Anterior cingulate cortex (tissue), 58 donors: ENCODE results near the gene ESYT2.
"Not testable (repeated sequence)": the region's sequence is repeated elsewhere in the genome, so short reads cannot be mapped to it uniquely, and the experiment has no call there.

ENCODE experiments used
- DNase-seq, 58 donors: peaks; one replicate each; lab custom pipeline; 2025; lab: John Stamatoyannopoulos, UW

ESYT2 gene

GRCh38 chr7:158858592-158859503, 29.5 kb upstream of the ESYT2 start:
- DNase-seq, result no peak

- DNase-seq, result peak in 1 of 58 donors; percentile 47
Measured at GRCh38 chr7:158856883-158857668, 27.8 kb upstream of the ESYT2 start.

GRCh38 chr7:158854681-158855081, 25.4 kb upstream of the ESYT2 start:
- no peak for DNase-seq

GRCh38 chr7:158850545-158851102, 21.3 kb upstream of the ESYT2 start:
- DNase-seq, result no peak

- no peak for DNase-seq
Measured at GRCh38 chr7:158849768-158850544, 20.6 kb upstream of the ESYT2 start.

- no peak for DNase-seq
Measured at GRCh38 chr7:158849442-158849767, 20.1 kb upstream of the ESYT2 start.

GRCh38 chr7:158847451-158847866, 18.1 kb upstream of the ESYT2 start:
- no peak for DNase-seq

- DNase-seq, result no peak
Measured at GRCh38 chr7:158846304-158846703, 17.0 kb upstream of the ESYT2 start.

DNA sequence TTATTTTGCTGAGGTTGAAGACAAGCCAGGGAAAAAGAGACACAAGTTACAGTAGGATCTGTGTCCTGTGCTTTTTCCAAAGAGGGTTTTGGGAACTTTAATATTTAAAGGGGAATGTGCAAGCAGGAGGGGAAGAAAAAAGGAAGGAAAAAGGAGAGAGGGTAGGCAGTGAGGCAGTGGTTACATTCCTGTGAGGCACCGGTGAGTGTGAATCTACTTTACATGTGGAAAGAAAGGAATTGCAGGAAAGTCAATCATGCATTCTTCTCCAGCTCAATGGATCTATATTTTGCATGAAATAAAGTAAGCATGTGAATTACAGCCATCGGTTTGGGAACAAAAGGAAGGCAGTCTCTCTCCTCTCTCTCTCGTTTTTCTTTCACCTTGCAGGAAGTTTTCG, 14.5 kb upstream of the ESYT2 start:
- no peak for DNase-seq

DNA sequence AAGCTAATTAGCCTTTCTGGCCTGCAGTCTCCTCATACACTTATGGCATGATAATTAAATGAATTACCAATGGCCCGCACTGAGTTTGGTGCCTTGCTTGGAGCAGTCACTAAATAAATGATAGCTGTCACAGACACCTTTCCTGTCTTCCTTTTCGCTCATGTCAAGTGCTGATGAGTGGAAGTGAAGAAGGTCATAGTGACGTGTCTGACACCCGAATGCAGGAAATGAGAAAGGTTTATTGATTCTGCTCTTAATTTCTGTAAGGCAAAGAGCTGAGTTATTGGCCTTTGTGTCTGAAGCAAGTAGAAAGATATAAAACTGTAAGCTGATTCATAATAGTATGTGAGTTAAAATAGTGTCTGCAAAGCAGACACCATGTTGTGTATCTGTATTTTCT, 13.2 kb upstream of the ESYT2 start:
- DNase-seq, result no peak

GRCh38 chr7:158840604-158841003, 11.3 kb upstream of the ESYT2 start:
- no peak for DNase-seq

DNA sequence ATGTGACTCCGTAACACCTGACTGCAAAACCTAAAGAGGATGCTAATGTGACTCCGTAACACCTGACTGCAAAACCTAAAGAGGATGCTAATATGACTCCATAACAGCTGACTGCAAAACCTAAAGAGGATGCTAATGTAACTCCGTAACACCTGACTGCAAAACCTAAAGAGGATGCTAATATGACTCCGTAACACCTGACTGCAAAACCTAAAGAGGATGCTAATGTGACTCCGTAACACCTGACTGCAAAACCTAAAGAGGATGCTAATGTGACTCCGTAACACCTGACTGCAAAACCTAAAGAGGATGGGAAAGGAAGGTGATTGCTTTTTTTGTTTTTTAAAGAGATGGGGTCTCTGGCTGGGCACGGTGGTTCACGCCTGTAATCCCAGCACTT, 9.9 kb upstream of the ESYT2 start:
- DNase-seq, result not testable (repeated sequence)

GRCh38 chr7:158837790-158838637, 8.7 kb upstream of the ESYT2 start:
- DNase-seq, result no peak

GRCh38 chr7:158836692-158837091, 7.4 kb upstream of the ESYT2 start:
- DNase-seq, result no peak

DNA sequence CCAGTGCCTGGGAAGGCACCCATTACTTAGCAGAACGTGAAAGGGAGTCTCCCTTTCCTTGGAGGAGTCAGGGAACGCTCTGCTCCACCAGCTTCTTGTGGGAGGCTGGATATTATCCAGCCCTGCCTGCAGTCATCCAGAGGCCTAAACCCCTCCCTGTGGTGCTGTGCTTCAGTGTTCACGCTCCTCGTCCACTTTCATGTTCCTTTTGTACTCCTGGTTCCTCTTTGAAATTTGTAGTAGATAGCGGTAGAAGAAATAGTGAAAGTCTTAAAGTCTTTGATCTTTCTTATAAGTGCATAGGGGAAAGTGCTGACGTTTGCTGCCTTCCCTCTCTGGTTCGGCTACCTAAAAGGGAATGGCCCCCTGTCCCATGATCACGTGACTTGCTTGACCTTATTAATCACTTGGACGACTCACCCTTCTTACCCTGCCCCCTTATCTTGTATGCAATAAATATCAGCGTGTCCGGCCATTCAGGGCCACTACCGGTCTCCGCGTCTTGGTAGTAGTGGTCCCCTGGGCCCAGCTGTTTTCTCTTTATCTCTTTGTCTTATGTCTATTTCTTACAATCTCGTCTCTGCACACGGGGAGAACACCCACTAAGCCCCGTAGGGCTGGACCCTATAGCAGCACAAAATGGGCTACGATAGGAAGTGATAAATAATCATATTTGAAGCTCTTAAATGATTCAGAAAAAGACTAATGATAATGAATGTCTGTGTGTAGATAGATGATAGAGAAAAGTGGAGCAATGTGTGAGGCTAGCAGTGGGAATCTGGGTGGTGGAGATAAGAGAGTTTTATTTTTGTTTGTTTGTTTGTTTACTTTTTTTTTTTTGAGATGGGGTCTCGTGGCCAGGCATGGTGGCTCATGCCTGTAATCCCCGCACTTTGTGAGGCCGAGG, 5.8 kb upstream of the ESYT2 start:
- no peak for DNase-seq

- no peak for DNase-seq
Measured at GRCh38 chr7:158832994-158833393, 3.7 kb upstream of the ESYT2 start.

- DNase-seq, result no peak
Measured at GRCh38 chr7:158831738-158832091, 2.4 kb upstream of the ESYT2 start.

- DNase-seq, result peak in 1 of 58 donors; percentile 57
Measured at GRCh38 chr7:158830211-158830723, 958 bp upstream of the ESYT2 start.

DNA sequence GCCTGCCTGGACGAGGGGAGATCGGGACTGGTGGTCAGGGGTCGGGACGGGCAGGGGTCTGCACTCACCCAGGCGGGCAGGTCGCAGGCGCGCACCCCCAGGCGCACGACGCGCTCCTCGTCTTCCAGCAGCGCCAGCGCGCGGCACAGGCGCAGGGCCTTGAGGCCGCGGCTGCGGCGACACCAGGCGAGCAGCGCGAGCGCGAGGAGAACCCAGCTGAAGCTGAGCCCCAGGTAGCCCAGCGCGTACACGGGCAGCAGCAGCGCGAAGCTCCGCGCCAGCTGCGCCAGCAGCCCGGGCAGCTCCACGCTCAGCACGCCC, 328 bp downstream of the ESYT2 start:
- peak in 21 of 58 donors; percentile 36 to 76 (median 62) for DNase-seq
